HPDE6-E6E7 (cell line): ENCODE data around the gene PCMT1.
A peak's percentile ranks its signal among the peaks of the same experiment; 100 is the strongest.
"Not testable (repeated sequence)": the region's sequence is repeated elsewhere in the genome, so short reads cannot be mapped to it uniquely, and the experiment has no call there.

Source experiments
- DNase-seq: peaks from one replicate; pipeline ENCODE4 v3.0.0; 2011; ENCODE audit warnings: missing footprints; ENCODE audit errors: extremely low spot score

Gene PCMT1

DNA sequence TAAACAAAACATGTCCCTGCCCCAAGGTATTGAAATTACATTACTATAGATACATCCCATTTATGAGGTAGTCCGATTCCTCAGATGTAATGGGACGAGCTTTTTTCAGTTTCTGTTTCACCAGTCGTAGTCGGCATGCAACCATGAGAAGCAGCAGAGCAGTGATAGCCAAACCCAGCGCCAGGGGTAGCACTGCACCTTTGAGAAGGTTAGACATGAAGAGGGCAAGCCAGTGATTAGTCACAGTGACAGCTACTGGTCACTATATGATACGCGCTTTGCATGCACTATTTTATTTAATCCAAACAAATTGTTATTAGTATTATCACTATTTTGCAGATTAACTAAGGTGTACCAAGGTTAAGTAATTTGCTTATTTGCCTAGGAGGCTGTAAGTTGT lies 71.0 kb downstream of the PCMT1 start:
- DNase-seq, result no peak

DNA sequence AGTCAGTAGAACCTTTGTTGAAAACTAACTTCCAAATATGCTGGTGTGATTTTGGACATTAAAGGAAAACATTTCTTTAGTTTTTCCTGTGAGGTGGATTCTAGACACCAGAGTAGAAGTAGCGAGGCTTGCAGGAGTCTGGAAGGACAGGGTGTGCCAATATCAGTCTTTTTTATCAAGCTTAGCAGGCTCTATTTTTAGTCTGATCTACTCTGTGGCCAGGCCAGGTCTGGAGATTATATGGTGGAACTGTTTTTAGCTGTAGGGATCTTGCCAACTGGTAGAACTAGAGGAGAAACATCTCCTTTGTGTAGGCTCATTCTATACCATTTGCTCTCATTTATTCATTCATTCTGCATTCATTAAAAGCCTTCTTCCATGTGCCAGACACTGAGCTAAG lies 72.0 kb downstream of the PCMT1 start:
- DNase-seq, result no peak

DNA sequence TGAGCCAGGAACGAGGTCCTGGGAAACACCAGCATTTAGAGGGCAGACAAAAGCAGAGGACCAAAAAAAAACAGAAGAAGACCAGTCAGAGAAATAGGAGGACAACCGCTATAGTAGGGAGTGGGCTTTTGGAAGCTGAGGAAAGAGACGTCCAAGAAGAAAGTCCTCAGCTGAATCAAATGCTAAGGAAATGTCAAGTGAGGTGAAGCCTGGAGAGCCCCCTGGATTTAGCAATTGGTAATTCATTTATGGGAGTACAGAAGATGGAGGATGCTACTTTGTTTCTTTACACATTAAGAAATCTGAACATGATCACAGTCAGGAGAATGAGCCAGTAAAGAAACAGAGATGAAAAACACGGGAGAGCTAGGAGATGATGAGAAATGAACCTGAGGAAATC lies 73.5 kb downstream of the PCMT1 start:
- DNase-seq, result no peak

DNA sequence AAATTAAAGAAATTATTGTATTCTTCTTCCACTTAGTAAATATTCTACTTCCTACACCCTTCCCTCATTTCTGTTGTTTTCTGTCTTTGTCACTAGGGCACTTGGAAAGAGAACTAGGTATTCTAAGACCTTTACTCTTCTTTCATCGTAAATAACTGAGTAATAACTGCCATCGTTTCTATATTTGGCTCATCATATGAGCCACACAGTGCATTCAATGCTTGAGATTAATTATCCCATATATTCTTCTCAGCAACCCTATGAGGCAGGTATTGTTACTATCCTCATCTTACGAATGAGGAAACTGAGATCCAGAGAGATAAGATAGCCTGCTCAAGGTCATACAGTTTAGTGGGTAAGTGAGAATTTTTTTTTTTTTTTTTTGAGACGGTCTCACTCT lies 75.8 kb downstream of the PCMT1 start:
- DNase-seq, result no peak

DNA sequence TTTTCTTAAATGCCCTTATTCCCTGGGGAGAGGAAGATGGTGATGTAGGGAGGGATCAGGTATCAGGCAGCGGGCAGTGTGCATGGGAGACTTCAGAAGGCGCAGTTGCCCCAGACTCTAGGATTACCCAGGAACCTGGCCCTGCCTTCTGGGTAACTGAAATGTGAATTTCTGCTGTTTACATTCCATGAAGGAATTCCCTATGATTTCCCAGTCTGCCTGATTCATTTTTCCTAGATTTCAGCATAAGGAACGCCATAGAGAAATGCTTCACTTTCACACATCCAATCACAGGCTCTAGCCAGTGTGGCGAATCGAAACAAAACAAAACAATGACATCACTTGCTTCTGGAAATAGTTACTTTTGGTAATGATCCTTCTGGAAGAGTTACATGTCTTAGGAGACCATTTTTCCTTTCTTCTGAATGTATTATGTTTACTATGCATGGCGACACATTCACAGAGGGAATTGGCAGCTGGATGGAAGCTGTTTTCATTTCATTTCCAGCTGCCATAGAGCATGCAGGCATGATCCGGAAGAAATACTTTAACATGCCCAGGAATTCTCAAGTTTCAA lies 81.3 kb downstream of the PCMT1 start:
- no peak for DNase-seq

DNA sequence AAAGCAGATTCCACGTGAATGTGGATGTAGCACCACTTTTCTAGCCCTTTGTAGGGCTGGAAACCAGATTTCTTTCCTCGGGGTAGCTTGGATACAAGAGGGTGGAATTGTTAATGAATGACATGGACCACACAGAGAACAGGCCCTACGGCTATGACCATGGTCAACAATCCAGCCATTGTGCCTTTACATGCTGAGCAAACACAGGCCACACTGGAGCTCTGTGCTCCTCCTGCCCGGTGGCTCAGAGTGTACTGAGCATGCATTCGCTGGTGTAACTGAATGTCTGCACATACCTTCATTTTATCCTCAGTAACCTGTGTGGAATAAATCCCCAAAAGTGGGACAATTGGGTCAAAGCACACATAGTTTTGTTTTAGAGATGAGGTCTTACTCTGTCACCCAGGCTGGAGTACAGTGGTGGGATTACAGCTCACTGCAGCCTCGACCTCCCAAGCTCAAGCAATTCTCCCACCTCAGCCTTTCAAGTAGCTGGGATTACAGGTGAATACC lies 81.8 kb downstream of the PCMT1 start:
- no peak for DNase-seq

DNA sequence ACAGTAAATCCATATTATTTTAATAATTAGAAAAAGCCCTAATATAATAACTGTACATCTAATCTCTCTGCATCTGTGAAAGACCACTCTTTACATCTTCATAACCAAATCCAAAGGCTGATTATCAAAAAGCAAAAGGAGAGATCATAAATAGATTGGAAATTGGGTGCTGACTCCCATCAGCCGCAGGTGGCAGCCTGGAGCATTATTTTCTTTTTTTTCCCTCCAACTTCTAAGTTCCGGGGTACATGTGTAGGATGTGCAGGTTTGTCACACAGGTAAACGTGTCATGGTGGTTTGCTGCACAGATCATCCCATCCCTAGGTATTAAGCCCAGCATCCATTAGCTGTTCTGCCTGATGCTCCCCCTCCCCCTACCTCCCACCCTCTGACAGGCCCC lies 84.1 kb downstream of the PCMT1 start:
- no peak for DNase-seq

DNA sequence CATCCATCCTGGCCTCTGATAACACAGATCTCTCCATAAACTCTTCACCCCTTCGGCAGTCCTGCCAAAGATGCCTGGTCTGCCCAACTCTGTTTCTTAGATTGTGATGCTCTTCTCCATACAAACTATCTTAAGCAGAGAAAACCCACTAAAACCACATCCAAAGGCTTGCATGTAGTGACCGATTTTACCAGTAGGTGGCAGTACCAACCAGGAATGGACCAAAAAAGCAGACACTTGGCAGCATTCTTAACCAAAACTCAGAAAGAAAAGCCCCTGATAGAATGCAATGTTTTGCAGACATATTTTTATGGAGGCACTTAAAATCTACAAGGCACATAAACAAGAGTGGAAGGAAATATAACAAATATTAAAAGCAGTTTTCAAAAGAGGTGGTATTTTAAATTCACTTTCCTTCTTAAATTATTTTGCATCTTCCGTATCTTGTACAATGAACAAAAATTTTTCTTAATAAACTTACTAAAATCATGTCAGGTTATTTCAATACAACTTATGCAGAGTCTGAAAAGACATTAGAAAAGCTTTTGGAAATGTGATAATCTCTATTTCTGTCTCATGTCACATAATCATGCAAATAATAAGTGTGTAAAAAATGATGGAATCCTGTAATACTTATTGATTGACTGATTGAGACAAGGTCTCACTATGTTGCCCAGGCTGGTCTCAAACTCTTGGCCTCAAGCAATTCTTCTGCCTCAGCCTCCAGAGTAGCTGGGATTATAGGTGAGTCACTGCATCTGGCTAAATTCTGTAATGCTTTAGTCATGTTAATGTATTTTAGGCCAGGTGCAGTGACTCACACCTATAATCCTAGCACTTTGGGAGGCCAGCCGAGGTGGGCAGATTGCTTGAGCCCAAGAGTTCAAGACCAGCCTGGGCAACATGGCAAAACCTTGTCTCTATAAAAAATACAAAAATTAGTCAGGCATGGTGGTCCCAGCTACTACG lies 85.3 kb downstream of the PCMT1 start:
- no peak for DNase-seq

DNA sequence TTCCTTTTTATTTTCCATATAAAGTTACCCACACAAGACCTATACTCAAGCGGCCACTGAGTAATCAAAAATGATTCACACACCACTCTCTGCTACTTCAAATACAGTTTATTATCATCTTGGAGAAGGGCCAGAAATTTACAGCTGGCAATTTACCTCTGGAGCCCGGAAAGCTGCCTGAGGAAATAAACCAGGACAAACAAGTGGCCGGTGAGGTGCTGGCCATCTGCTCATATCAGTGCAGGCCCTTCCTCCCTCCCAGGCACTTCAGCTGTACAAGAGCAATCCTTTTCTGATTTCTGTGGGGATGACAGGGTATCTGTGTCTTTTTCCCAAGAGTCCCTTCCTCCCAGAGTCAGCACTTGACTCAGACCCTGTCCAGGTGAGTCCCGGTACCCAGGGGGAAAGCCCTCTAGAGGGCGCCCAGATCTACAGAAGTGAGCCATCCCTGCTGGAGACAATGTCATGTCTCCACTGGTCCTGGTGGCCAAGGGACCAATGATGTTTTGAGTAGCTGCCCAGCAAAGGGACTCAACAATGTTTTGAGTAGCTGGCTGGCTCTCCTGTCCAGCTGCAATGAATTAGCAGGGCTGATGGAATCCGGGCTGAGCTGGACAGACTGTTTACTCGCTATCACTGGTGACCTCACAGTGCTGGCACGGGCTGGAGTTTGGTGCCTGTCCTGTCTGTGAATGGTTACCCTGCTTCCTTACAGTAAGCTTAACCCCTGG lies 91.0 kb downstream of the PCMT1 start:
- peak; percentile 91 for DNase-seq

DNA sequence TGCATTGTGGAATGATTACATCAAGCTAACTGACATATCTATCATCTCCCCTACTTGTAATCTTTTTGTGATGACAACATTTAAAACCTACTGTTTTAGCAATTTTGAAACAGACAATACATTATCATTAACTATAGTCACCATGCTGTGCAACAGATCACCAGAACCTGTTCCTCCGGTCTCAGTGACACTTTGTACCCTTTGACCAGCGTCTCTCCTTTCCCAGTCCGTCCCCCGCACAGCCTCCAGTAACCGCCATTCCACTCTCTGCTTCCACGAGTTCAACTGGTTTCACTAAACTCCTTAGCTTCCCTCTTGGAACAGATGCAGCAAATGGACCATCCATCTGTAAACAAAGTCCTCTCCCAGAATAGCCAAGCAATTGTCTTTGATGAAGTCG lies 92.8 kb downstream of the PCMT1 start:
- no peak for DNase-seq

DNA sequence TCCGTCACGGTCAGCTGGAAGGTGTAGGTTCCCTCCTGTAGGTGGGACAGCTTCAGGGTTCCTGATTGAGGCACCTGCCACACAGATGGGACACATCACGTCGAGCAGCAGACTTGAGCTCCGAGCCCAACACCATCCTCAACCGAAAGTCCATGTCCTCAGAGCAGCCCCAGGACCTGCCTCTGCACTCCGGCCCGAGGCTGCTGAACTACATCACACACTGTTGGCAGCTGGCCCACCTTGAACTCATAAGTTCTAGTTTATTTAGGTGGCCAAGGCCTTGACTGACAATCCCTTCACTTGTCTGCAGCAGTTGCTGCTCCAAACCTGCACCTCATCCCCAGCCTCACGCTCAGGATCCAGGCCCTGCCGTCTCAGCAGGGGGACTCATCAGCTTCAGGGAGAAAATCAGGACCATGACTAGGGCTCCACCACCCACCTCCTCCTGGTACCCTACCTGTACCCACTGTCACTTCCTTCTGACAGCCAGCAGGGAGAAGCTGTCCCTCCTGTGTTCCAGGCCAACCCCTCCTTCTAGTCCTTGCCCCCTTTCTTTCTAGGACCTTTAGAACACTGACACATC lies 93.6 kb downstream of the PCMT1 start:
- DNase-seq, result no peak

DNA sequence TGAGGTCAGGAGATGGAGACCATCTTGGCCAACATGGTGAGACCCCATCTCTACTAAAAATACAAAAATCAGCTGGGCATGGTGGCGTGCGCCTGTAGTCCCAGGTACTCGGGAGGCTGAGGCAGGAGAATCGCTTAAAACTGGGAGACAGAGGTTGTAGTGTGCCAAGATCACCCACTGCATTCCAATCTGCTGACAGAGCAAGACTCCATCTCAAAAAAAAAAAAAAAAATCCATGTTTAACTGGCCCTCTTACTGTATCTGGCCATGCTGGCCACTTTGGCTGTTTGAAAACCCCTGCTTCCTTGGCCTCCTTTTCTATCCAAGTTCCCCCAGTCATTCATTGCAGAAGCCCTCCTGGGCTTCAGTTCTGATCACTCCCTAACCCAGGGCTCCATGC lies 94.5 kb downstream of the PCMT1 start:
- not testable (repeated sequence) for DNase-seq

DNA sequence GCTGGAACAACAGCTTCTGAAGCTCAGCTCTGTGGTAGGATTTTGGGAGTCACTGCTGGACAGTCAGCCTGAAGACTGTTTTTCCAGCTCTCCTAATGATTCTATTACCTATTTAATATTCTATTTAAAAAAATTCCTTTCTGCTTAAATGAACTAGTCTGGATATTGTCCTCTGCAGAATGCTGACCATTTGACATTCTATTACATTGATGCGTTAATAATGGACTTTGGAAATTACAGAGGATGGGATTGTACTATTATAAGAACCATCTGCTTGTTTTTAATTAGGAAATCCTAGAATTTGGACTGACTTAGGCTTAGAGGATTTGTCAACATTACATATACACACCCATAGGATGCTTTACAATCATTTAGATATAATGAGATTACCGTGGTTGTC lies 94.9 kb downstream of the PCMT1 start:
- DNase-seq, result no peak

DNA sequence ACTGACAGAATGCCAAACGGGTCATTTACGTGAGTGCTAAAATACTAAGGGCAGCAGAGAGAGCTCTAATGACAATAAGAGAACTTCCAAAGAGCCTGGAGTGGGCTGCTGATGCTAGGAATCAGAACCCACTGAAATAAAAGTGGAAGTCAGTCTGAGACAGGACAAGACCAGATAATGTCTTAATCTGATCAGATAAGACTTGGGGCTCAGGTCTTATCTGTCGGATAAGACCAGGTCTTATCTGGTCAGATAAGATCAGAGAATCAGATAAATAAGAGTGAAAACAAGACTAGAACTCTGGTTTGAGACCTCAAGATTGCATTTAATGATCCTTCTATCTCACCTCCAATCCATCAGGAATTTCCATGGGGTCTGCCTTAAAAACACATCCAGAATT lies 96.0 kb downstream of the PCMT1 start:
- no peak for DNase-seq

DNA sequence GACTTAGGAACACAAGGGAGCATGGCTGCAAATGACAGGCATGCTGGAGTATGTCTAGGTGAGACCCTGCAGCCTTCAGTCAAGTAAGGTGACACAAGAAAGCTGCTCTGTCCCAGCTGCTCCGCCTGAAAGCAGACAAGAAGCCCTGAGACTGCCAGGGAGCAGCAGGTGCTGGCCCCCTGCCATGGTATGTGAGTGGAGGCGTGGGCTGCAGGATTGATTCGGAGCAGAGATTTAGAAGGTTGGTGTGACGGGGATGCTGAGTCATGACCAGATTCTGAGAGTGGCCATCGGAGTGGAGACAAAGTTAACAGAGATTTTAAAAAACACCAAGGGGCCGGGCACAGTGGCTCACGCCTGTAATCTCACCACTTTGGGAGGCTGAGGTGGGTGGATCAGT lies 96.8 kb downstream of the PCMT1 start:
- DNase-seq, result no peak

DNA sequence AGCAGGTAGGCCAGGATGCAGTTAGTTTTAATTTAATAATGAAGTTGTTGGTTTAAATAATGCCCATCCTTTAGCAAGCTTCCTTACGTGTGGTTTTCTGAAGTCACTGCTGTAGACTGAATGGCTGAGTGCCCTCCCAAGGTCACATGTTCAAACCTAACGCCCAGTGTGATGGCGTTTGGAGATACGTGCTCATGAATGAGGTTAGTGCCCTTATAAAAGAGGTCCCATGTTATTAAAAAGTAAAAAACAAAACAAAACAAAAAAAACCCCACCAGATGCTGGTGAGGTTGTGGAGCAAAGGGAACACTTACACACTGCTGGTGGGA lies 98.4 kb downstream of the PCMT1 start:
- DNase-seq, result no peak

DNA sequence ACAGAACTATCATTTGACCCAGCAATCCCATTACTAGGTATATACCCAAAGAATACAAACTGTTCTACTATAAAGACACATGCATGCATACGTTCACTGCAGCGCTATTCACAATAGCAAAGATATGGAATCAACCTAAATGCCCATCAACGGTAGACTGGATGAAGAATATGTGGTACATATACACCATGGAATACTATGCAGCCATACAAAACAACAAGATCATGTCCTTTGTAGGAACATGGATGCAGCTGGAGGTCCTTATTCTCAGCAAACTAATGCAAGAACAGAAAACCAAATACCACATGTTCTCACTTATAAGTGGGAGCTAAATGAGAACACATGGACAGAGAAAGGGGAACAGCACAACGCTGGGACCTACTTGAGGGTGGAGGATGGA lies 98.8 kb downstream of the PCMT1 start:
- not testable (repeated sequence) for DNase-seq

DNA sequence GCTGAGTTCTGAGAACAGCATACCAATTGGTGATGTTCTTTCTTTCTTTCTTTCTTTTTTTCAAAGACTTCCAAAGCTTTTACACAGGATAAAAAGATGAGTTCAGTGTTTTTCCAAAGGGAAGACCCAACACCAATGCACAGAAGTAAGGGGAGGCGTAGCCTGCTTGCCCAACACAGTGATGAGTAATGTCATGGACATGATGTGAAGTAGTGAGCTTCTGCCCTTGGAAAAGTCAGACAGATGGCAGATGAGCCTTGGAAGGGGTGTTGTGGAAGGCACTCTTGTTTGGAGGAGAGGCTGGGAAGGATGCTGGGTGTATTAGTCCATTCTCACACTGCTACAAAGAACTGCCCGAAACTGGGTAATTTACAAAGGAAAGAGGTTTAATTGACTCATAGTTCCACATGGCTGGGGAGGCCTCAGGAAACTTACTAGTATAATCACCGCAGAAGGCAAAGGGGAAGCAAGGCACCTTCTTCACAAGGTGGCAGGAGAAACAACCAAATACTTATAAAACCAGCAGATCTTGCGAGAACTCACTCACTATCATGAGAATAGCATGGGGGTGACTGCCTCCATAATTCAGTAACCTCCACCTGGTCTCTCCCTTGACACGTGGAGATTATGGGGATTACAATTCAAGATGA lies 102.0 kb downstream of the PCMT1 start:
- DNase-seq, result no peak

DNA sequence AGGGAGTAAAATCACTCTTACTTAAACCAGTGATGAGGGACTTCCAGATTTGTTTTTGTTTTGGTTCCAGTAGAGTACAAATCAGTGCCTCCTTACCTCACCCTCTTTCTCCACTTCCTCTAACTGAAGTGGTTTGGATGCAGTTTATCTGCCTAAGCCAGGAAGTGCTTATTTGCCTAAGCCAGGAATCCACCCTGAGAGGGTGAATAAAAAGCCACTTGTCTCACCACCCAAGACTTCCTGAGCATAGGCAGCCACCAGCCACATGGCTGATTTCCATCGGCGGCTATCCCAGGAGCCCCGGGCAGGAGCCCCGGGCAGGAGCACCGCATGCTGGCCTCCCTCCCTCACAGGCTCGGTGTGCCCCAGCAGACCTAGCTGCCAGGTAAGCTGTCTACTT lies 102.6 kb downstream of the PCMT1 start:
- no peak for DNase-seq

DNA sequence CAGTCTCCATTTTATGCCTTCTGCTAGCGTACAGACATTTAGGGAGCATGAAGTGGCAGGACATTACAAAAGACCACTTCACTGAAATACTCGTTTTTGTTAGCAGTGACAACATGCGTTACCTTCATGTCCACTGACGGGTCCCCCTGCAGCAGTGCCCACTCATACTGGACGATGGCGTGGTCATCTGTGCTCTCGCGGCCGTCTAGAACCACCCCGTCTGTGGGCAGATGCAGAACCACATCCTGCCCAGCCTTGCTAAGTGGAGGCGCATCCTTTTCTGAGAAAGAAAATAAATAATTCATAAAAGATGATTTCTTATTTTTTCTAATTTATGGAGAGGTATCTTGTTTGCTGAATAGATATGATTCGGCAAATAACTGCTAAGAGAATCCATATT lies 103.3 kb downstream of the PCMT1 start:
- no peak for DNase-seq

DNA sequence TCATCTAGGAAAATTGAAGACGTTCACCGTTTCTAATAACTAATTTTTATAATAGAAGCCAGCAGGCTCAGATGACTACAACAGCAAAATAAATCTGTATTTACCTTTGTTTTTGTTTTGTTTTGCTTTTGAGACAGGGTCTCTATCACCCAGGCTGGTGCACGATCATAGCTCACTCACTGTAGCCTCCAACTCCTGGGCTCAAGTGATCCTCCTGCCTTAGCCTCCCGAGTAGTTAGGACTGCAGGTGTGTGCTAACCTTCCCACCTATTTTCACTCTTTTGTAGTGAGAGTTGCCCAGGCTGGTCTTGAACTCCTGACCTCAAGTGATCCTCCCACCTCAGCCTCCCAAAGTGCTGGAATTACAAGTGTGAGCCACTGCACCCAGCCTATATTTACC lies 104.5 kb downstream of the PCMT1 start:
- not testable (repeated sequence) for DNase-seq

DNA sequence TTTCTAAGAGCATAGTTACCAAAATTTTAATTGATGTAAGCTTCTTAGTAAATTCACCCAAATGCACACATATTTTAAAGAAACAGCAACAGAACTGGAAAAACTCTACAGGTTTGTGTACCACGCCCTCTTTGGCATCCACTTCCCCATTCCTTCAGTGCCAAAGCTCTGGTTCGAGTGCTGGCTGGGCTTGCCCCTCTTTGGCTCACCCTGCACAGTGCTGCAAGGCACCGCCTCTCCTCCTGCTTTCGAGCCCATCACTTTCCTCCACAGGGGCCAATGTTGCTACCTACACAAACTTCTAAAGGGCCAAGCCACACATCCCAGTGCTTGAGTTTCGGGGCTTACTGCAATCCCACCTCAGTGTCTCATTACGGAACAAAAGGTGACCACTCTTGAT lies 105.0 kb downstream of the PCMT1 start:
- no peak for DNase-seq
